ENCODE data around the gene SCAF11. TPM values are rescaled to one million over a fixed set of nuclear protein-coding genes. Genes with fewer than 3 reads are reported as not detected.
A peak's percentile ranks its signal among the peaks of the same experiment; 100 is the strongest.
"Not testable (repeated sequence)": the region's sequence is repeated elsewhere in the genome, so short reads cannot be mapped to it uniquely, and the experiment has no call there.

SCAF11 gene
- polyA plus RNA-seq (2014; cell fraction: cytosol; rRNA removed), result 56.5 and 63.7 TPM in 2 replicates
- polyA plus RNA-seq (2014; cell fraction: nucleus; rRNA removed), result 50.3 and 69.2 TPM in 2 replicates

DNA sequence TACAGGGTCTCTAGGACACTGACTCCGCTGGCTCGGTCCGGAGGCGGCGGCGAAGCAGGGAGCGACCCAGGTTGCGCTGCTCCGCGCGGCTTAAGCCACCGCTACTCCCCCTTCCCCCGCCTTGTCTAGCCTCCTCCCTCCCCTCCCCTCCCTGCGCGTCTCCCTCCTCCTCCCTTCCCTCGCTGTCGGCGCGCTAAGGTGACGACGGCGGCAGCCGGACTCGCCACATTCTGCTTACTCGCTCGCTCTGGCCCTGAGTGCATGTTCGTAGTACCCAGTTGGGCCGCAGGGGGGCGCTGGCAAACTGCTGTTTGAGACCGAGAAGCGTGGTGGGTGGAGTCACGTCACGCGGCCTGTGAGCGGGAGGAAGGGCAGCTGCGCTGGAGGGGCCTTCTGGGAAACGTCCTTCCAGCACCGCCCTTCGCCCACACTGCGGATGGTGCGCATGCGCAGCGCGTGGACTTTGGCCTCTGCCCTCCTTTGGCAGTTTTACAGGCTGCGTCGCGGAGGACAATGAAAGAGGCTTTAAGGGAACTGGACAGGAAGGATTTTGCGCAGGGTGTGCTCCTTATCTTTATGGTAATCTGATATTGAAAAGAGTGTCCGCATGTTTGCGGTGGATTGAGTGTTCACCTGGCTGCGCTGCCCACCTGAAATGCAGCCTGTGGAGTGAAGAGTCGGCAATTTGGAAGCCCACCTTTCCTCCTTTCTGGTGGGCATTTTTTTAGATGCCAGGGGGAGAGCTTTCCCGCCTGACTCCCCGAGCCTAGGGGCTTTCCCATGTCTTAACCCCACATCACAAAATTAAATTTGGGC, at the start of gene SCAF11:
Gene SCAF11 (minus strand): TSS at position 107 of the 816 bp plus-strand sequence. CDS start 26,407 bp downstream, outside the sequence.
- peak; percentile 100 for DNase-seq (ENCODE audit: low spot score)

- not testable (repeated sequence) for DNase-seq (ENCODE audit: low spot score)
These were observed 46.7 kb upstream of the SCAF11 start for GRCh38 chr12:46037066-46037465.

GRCh38 chr12:46027172-46027571, 36.8 kb upstream of the SCAF11 start:
- no peak for DNase-seq (ENCODE audit: low spot score)

DNA sequence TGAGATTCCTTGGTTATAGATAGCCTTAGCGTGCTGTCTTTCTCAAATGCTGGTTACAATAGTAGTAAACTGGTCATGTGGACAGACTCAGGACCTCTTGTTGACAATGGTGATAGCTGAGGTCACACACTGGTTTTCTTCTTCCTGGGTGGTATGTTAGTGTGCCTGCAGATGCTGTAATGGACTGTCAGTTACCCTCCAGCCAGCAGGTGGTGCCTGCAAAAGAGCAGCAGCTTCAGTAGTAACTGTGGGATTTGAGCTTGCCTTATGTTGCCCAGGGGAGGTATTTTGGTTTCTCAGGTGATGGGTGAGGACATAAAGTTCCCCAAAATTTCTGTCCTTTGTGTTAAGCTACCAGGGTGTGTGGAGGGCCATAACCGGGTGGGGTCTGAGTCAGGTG, 33.7 kb upstream of the SCAF11 start:
- DNase-seq (ENCODE audit: low spot score), result no peak

DNA sequence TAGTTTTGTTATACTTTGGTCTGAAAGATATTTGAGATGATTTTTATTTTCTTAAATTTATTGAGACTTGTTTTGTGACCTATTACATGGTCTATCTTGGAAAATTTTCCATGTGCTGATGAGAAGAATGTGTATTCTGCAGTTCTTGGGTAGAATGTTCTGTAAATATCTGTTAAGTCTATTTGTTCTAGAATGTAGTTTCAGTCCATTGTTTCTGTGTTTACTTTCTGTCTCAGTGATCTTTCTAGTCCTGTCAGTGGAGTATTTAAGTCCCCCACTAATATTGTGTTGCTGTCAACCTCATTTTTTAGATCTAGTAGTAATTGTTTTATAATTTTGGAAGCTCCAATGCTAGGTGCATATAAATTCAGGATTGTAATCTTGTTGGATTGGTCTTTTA, 30.4 kb upstream of the SCAF11 start:
- no peak for DNase-seq (ENCODE audit: low spot score)

DNA sequence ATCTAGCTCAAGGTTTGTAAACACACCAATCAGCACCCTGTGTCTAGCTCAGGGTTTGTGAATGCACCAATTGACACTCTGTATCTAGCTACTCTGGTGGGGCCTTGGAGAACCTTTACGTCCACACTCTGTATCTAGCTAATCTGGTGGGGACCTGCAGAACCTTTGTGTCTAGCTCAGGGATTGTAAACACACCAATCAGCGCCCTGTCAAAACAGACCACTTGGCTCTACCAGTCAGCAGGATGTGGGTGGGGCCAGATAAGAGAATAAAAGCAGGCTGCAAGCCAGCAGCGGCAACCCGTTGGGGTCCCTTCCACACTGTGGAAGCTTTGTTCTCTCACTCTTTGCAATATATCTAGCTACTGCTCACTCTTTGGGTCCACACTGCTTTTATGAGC, 28.3 kb upstream of the SCAF11 start:
- not testable (repeated sequence) for DNase-seq (ENCODE audit: low spot score)

DNA sequence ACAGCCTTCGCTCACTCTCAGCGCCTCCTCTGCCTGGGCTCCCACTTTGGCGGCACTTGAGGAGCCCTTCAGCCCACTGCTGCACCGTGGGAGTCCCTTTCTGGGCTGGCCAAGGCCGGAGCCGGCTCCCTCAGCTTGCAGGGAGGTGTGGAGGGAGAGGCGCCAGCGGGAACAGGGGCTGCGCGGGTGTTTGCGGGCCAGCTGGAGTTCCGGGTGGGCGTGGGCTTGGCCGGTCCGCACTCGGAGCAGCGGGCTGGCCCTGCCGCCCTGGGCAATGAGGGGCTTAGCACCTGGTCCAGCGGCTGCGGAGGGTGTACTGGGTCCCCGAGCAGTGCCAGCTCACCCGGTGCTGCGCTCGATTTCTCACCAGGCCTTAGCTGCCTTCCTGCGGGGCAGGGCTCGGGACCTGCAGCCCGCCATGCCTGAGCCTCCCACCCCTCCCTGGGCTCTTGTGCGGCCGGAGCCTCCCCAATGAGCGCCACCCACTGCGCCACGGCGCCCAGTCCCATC, 27.5 kb upstream of the SCAF11 start:
- not testable (repeated sequence) for DNase-seq (ENCODE audit: low spot score)

DNA sequence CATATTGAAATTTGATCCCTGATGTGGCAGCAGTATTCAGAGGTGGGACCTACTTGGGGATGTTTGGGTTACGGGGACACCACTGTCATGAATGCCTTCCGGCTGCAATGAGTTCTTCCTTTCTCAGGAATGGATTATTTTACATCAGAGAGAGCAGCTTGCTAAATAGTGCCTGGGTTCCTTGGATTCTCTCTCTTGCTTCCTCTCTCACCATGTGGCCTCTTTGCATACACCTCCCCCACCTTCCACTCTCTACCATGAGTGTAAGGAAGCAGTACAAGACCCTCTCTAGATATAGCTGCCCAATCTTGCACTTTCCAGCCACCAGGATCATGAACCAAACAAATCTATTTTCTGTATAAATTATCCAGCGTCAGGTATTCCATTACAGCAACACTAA, 15.4 kb upstream of the SCAF11 start:
- no peak for DNase-seq (ENCODE audit: low spot score)

DNA sequence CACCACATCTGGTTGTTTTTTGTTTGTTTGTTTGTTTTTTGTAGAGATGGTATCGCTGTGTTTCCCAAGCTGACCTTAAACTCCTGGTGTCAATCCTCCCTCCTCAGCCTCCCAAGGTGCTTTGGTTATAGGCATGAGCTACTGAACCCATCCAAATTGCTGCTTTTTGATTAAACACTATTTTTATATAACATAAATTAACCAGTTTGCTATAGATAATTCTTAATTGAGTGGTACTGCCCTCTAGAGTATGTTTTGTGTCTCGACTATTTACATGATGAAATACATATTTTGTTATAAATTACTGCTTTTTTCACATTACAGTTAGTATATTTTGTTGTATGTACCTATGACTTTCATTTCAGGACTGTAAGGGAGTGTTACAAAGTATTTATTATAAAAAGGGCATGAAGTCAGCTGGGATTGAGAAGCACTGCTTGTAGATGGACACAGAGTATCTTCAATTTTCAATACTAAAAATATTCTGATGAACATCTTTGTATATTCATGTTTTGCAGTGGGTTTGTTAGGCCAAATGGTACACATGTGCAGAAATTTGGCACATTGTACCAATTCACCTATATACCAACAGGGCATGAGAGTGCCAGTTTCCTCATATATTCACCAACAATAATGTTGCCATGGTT, 14.9 kb upstream of the SCAF11 start:
- no peak for DNase-seq (ENCODE audit: low spot score)

GRCh38 chr12:46004715-46005114, 14.3 kb upstream of the SCAF11 start:
- DNase-seq (ENCODE audit: low spot score), result no peak

- DNase-seq (ENCODE audit: low spot score), result not testable (repeated sequence)
These were observed 9.7 kb upstream of the SCAF11 start for GRCh38 chr12:46000076-46000475.

DNA sequence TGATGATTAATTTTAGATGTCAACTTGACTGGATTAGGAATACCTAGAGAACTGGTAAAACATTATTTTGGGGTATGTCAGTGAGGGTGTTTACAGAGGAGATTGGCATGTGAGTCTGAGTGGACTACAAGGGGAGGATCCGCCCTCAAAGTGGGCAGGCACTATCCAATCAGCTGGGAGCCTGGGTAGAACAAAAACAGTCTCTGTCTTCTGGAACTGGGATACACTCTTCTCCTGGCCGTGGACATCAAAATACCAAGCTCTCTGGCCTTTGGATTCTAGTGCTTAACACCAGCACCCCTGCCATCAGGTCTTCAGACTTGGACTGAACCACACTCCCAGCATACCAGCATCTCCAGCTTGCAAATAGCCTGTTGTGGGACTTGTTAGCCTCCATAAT, 4.4 kb upstream of the SCAF11 start:
- no peak for DNase-seq (ENCODE audit: low spot score)

DNA sequence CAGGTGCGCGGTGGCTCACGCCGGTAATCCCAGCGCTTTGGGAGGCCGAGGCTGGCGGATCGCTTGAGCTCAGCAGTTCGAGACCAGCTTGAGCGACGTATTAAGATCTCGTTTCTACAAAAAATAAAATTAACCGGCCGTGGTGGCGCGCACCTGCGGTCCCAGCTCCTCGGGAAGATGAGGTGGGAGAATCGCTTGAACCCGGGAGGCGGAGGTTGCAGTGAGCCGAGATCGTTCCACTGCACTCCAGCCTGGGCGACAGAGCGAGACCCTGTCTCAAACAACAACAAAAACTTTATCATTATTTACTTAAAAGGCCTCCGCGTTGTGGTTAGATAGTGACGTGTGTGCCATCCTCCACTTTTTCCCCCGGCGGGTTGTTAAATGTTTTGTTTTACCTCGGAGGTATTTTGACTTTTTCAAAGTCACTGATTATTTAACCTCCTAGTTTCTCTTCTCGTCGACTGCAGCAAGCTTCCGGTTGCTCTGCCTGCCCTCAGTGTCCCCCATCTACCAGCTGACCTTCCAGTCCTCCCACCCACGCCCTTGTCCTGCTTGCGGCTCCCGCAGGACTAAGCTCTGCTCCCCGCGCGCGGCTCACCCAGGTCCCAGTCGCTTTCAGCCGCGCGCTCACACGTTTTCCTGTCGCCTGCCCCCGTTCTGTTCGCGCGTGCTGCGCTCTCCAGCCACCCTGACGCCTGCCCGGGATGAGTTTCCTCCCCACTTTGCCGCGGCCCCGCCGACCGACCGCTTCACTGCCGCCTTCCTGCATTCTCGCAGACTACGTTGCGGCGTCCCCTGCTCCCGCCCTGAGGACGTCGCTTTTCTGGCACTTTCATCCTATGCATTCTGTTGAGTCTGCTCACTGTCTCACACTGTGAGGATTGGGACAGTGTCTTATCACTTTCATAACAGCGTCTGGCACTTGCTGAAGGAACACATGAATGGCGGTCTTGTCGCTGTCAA, 1.2 kb upstream of the SCAF11 start:
- peak; percentile 92 for DNase-seq (ENCODE audit: low spot score)

- DNase-seq (ENCODE audit: low spot score), result peak; percentile 67
These were observed 480 bp downstream of the SCAF11 start for GRCh38 chr12:45989721-45990467.

GRCh38 chr12:45989287-45989686, 1.1 kb downstream of the SCAF11 start:
- no peak for DNase-seq (ENCODE audit: low spot score)

- DNase-seq (ENCODE audit: low spot score), result no peak
These were observed 2.1 kb downstream of the SCAF11 start for GRCh38 chr12:45988264-45988663.

DNA sequence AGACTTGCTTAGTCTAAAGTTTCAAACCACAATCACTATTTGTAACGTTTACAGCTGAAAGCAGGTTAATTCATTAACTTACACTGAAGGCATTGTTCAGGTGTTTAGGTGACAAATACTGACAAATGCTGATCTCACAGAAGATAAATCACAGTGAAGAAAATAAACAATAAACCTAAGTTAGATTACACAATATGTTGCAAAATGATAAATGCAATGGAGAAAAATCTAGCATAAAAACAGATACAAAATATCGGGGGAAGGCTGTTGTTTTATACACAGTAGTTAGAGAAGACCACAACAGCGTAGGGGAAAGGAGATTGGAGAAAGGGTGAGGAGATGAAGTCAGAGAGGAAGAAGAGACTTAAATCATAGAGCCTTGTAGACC, 3.0 kb downstream of the SCAF11 start:
- no peak for DNase-seq (ENCODE audit: low spot score)

DNA sequence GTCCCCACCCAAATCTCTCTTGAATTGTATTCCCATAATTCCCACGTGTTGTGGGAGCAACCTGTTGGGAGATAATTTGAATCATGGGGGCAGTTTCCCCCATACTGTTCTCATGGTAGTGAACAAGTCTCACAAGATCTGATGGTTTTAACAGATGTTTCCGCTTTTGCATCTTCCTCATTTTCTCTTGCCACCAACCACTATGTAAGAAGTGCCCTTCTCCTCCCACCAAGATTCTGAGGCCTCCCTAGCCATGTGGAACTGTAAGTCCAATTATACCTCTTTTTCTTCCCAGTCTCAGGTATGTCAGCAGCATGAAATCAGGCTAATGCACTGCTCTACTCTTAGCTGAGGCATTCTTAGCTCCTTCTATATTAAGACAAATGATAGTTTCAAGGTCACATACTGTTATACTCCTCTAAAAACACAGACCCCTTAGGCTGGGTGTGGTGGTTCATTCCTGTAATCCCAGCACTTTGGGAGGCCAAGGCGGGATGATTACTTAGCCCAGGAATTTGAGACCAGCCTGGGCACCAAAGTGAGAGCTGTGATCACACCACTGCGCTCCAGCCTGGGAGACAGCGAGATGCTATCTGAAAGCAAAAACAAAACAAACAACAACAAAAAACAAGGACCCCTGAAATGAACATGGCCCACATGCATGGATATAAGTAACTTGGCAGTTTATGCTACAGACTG, 3.6 kb downstream of the SCAF11 start:
- no peak for DNase-seq (ENCODE audit: low spot score)

DNA sequence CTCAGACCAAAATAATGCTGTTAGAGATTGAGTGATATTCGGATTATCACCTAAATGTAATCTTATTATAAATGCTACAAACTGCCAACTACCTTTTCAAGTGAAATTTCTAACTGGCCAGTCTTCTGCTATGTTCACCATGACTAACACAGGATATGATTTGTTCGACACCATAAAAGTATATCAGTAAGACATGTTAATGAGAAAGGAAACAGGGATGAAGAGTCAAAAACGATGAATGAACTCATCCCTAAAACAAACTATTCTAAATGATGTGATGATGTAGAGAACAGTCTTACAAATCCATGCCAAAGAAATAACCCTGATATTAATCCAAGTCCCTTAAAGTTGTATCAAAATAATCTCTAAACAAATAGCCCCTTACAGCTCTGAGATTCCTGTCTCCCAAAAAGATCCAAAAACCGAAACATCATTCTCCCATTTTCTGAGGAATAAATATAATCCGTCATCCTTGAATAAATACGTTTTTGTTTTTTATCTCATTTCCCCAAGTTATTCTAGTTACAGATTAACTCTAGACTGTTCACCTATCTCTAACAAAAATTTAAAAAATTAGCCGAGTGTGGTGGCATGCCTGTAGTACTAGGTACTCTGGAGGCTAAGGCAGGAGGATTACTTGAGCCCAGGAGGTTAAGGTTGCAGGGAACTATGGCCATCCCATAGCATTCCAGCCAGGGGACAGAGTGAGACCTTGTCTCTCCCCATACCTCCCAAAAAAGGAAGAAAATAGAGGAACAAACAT, 9.1 kb downstream of the SCAF11 start:
- no peak for DNase-seq (ENCODE audit: low spot score)

Data from SK-N-DZ (cell line).